DOHH2 (cell line): Measurements from ENCODE around the gene RFX4.

Source experiments
- H3F3A ChIP-seq: fragments of 200-600 bp; sonication (generic), shearing (Covaris generic); 2 replicates; pipeline ENCODE4 v1.6.0; 2016; ENCODE audit warnings: antibody characterized with exemption, mild to moderate bottlenecking; ENCODE audit not compliant: control insufficient read depth, insufficient read depth
- H3K27ac ChIP-seq: fragments of 200-600 bp; sonication (generic); 2 replicates; pipeline ENCODE4 v1.5.1; 2014; ENCODE audit warnings: low read depth, mild to moderate bottlenecking, low read length, moderate library complexity
- H3K27me3 ChIP-seq: fragments of 200-600 bp; sonication (generic); 2 replicates; pipeline ENCODE4 v1.6.1; 2014; ENCODE audit warnings: mild to moderate bottlenecking, low read length, mixed read lengths; ENCODE audit not compliant: control insufficient read depth
- H3K36me3 ChIP-seq: fragments of 200-600 bp; sonication (generic); 2 replicates; pipeline ENCODE4 v1.6.1; 2014; ENCODE audit warnings: mild to moderate bottlenecking, low read length, moderate library complexity, mixed read lengths; ENCODE audit not compliant: control insufficient read depth
- H3K4me1 ChIP-seq: fragments of 200-600 bp; sonication (generic); 2 replicates; pipeline ENCODE4 v1.6.1; 2014; ENCODE audit warnings: mild to moderate bottlenecking, low read length, mixed read lengths; ENCODE audit not compliant: control insufficient read depth
- H3K4me2 ChIP-seq: fragments of 200-600 bp; sonication (generic); 2 replicates; pipeline ENCODE4 v1.6.0; 2014; ENCODE audit warnings: mild to moderate bottlenecking, low read length, moderate library complexity
- H3K4me3 ChIP-seq: fragments of 200-600 bp; sonication (generic); 2 replicates; pipeline ENCODE4 v1.5.1; 2014; ENCODE audit warnings: mild to moderate bottlenecking, low read length, mixed read lengths
- H3K79me2 ChIP-seq: fragments of 200-600 bp; sonication (generic); 2 replicates; pipeline ENCODE4 v1.6.1; 2014; ENCODE audit warnings: mild to moderate bottlenecking, low read length, mixed read lengths; ENCODE audit not compliant: control insufficient read depth
- H3K9me2 ChIP-seq: fragments of 200-600 bp; sonication (generic); replicated peaks from 2 replicates; pipeline ENCODE4 v1.6.1; 2014; ENCODE audit warnings: mild to moderate bottlenecking, low read length, mixed read lengths; ENCODE audit not compliant: control insufficient read depth
- H3K9me3 ChIP-seq: fragments of 200-600 bp; sonication (generic); 2 replicates; pipeline ENCODE4 v1.6.1; 2014; ENCODE audit warnings: antibody characterized with exemption, low read length, mixed read lengths; ENCODE audit not compliant: control insufficient read depth, insufficient read depth
- H4K20me1 ChIP-seq: fragments of 200-600 bp; sonication (generic); 2 replicates; pipeline ENCODE4 v1.6.0; 2014; ENCODE audit warnings: low read depth, mild to moderate bottlenecking, antibody characterized with exemption, low read length, moderate library complexity; ENCODE audit not compliant: control insufficient read depth, insufficient read depth
- CTCF ChIP-seq: fragments of 200-600 bp; sonication (generic); IDR thresholded peaks from one replicate; pipeline ENCODE4 v1.5.1; 2014; ENCODE audit warnings: antibody characterized with exemption, mild to moderate bottlenecking, low read depth, low read length; ENCODE audit not compliant: poor library complexity, severe bottlenecking
- EZH2phosphoT487 ChIP-seq: fragments of 200-600 bp; sonication (generic); IDR thresholded peaks from 2 replicates; pipeline ENCODE4 v1.6.1; 2017; ENCODE audit warnings: borderline replicate concordance, mild to moderate bottlenecking, antibody characterized with exemption, low read length, moderate library complexity, mixed read lengths

Gene RFX4

GRCh38 chr12:106773286-106774004 is 190.6 kb downstream of the RFX4 start:
- H3K9me3 ChIP-seq, result no peaks in the 10 kb centered on the region
- H3K4me3 ChIP-seq, result peak overlapping the region; percentile 87
- peak overlapping the region; percentile 87 for H3K4me2 ChIP-seq
- 0 out of 2 replicates have a peak, but pooled peaks cover 5% of the 10 kb centered on the region for H4K20me1 ChIP-seq
- peaks cover 25% of the 10 kb centered on the region for H3K27me3 ChIP-seq
- no peak overlapping the region for H3K27ac ChIP-seq
- TF ChIP-seq CTCF, result no peak
- TF ChIP-seq EZH2phosphoT487, result no peak
- peaks cover 4% of the 10 kb centered on the region for H3F3A ChIP-seq
- no peaks in the 10 kb centered on the region for H3K9me2 ChIP-seq
- no peaks in the 10 kb centered on the region; the same call in 1 of the 2 replicates for H3K36me3 ChIP-seq
- peaks cover 26% of the 10 kb centered on the region for H3K4me1 ChIP-seq
- peaks cover 31% of the 10 kb centered on the region for H3K79me2 ChIP-seq

DNA sequence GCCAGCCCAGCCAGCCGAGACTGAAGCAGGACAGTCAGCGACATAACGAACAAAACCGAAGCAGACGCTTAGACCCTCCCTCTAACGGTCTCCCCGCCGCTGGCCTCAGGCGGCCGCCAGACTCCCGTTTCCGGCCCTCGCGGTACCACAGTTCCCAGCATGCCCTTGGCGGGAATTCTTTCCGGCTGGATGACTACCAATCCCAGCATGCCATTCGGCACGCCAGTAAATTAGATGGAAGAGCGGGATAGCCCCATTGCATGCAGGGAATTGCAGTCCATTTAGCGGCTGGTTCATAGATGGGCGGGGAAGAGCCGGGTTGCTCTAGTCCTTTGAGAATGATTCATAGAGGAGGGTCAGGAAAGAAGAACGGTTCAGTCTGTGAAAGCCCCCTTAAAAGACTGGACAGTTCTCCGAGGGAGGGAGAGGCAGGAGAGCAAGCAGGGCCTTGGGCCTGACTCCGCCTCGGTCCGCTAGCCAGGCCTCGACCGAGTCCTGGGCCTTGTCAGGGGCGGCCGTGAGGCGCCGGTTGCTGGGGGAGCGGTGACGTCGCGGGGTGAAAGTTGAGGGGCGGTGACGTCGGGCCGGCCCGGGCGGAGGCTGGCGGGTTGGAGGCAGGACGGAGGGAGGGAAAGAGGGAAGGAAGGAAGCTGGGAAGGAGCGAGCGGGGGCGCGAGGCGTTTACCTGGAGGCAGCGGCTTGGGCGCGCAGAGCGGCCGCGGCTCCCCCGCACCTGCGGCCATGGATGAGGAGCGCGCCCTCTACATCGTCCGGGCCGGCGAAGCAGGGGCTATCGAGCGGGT is 191.4 kb downstream of the RFX4 start, which contains the start of gene RIC8B:
Gene RIC8B, plus strand, starts transcription at position 678 of the 803 bp plus-strand sequence. Its CDS starts 64 bp downstream, at position 742.
- peak within 1 kb of the TSS; percentile 87 for H3K4me2 ChIP-seq
- TF ChIP-seq EZH2phosphoT487 (no peak), CTCF (peak; percentile 17)

DNA sequence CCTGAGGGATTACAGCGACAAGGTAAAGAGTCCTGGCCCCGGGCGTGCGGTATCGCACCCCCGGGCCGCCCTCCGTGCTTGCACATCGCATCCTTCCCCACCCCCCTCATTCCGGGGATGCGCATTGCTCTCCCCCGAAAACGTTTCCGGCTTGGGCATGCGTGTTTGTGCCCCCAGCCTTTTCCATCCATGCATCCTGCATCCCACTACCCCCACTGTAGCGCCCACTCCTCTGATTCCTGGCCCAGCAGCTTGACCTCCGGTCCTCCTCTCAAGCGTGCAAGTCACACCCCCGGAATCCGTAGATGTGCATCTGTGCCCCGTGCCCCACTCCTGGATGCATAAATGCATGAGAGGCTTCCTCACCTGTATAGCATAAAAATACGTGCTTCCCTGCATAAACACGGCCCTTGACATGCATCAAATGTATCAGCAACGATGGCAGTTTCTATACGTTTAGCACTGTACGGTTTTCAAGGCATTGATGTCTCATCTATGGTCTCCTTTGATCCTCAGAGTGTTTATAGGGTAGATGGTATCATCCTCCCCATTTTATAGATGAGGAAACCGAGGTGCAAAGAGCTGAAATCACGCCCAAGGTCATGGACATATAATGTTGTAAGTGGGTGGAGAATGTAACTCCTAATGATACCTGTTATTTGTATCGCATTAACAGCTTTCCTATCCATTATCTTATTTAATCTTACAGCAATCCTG is 192.2 kb downstream of the RFX4 start:
- Histone ChIP-seq H3K9me2 (no peaks in the 10 kb centered on the region), H3K36me3 (no peaks in the 10 kb centered on the region; the same call in 1 of the 2 replicates), H3K27ac (peak overlapping the region; percentile 39; the same call in 1 of the 2 replicates), H3K4me1 (peaks cover 29% of the 10 kb centered on the region), H3K9me3 (no peaks in the 10 kb centered on the region), H3K27me3 (peaks cover 12% of the 10 kb centered on the region), H3K4me2 (peak overlapping the region; percentile 87), H3K4me3 (peak overlapping the region; percentile 87), H4K20me1 (0 out of 2 replicates have a peak, but pooled peaks cover 5% of the 10 kb centered on the region), H3F3A (peaks cover 4% of the 10 kb centered on the region), H3K79me2 (peaks cover 37% of the 10 kb centered on the region)
- no peak for TF ChIP-seq EZH2phosphoT487
- TF ChIP-seq CTCF, result peak; percentile 10

More for the DNA sequence above, 191.4 kb downstream of the RFX4 start, which contains the start of gene RIC8B:
- Histone ChIP-seq H4K20me1 (0 out of 2 replicates have a peak, but pooled peaks cover 5% of the 10 kb centered on the region), H3K27ac (peak within 1 kb of the TSS; percentile 39), H3K4me1 (peaks cover 26% of the 10 kb centered on the region), H3F3A (peaks cover 4% of the 10 kb centered on the region), H3K36me3 (no peaks in the 10 kb centered on the region; the same call in 1 of the 2 replicates), H3K4me3 (peak within 1 kb of the TSS; percentile 87), H3K9me2 (no peaks in the 10 kb centered on the region), H3K9me3 (no peaks in the 10 kb centered on the region), H3K27me3 (peaks cover 18% of the 10 kb centered on the region), H3K79me2 (peaks cover 35% of the 10 kb centered on the region)
